Measurements from ENCODE around the gene MYL5.
"Not testable (repeated sequence)": the region's sequence is repeated elsewhere in the genome, so short reads cannot be mapped to it uniquely, and the experiment has no call there.

MYL5 gene

DNA sequence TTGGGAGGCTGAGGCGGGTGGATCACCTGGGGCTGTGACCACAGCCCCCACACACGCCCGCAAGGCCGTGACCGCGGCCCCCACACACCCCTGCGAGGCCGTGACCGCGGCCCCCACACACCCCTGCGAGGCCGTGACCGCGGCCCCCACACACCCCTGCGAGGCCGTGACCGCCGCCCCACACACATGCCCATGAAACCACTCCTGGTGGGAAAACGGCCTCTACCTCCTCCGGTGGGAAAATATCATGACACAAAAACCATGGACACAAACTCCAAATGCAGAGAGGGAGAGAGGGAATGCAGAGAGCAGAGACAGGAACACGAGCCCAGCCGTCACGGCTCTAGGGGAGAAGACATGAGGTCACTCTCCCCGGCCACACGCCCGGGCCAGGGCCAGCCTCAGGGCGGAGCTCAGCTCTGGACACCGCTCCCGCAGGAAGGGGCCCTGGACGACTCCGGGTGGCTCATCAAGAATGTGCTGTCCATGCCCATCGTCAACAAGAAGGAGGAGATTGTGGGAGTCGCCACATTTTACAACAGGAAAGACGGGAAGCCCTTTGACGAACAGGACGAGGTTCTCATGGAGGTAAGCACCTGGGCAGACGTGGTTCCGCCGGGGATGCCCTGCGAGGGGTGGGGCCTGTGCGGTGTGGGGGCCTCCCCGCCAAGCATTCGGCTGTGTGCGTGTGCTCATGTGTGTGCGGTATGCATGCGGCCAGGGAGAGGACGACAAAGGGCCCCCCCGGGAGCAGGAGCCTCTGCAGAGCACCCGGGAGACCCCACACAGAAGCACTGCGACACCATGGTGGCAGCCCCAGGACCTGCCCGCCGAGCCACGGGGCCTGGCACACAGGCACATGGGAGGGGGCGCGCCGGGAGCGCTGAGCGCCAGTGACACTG, 17.7 kb upstream of the MYL5 start:
- no peak for DNase-seq (ENCODE audit: low read depth in 2 of 2, low spot score in 1 of 2)

DNA sequence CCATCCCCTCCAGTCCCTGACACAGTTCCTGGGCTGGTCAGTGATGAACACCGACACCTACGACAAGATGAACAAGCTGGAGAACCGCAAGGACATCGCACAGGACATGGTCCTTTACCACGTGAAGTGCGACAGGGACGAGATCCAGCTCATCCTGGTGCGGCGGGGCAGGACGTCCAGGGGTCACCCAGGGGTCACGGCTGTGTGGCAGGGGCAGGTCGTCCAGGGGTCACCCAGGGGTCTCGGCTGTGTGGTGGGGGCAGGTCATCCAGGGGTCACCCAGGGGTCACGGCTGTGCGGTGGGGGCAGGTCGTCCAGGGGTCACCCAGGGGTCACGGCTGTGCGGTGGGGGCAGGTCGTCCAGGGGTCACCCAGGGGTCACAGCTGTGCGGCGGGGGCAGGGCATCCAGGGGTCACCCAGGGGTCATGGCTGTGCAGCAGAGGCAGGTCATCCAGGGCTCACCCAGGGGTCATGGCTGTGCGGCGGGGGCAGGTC, 17.0 kb upstream of the MYL5 start:
- DNase-seq (ENCODE audit: low read depth in 2 of 2, low spot score in 1 of 2), result no peak

DNA sequence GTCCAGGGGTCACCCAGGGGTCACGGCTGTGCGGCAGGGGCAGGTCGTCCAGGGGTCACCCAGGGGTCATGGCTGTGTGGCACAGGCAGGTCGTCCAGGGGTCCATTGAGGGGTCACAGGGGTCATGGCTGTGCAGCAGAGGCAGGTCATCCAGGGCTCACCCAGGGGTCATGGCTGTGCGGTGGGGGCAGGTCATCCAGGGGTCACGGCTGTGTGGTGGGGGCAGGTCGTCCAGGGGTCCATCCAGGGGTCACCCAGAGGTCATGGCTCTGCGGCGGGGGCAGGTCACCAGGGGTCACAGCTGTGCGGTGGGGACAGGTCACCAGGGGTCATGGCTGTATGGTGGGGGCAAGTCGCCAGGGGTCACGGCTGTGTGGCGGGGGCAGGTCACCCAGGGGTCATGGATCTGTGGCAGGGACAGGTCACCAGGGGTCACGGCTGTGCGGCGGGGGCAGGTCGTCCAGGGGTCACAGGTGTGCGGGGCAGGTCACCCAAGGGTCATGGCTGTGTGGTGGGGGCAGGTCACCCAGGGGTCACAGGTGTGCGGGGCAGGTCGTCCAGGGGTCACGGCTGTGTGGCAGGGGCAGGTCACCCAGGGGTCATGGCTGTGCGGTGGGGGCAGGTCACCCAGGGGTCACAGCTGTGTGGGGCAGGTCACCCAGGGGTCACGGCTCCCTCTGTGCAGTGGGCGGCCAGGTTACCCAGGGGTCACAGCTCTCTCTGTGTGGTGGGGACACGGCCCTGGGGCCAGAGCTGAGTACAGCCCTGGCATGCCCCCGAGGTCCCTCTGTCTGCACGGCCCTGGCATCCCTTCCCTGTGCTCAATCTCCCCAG, 16.3 kb upstream of the MYL5 start:
- DNase-seq (ENCODE audit: low read depth in 2 of 2, low spot score in 1 of 2), result no peak

DNA sequence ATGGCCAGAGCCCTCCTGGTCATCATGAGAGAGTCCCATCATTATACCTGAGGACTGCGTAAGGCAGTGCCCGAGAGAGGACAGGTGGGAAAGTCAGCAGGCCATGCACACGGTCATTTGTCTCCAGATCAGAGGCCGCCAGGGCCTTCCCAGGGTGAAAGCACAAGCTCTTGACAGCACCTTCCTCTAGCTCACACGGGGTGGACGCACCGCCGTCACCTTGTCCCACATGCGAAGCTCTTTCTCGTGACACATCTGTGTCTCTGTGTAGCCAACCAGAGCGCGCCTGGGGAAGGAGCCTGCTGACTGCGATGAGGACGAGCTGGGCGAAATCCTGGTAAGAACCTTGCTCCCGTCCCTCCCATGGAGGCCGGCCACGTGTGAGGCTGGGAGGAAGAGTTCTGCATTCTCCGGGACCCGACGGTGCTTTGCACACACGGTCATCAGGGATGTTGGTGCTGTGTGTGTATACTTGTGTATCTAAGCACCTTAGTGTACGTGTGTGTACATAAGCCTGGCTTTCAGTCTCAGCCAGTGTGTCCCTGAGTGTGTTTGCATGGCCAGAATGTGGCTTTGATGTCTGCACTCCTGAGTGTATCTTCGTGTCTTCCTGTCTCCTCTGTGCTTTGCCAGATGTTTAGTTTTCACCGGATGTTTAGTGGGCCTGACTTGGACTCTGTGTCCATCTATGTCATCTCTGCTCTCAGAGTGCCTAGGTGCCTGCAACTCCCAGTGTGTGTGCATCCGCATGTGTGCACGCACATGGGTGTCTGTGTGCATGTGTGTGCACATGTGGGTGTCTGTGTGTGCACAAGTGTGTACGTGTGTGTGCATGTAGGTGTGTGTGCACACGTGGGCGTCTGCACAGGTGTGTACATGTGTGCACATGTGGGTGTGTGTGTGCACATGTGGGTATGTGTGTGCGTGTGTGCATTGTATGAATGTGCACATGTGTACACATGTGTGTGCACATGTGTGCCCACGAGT, 15.4 kb upstream of the MYL5 start:
- DNase-seq (ENCODE audit: low read depth in 2 of 2, low spot score in 1 of 2), result no peak

DNA sequence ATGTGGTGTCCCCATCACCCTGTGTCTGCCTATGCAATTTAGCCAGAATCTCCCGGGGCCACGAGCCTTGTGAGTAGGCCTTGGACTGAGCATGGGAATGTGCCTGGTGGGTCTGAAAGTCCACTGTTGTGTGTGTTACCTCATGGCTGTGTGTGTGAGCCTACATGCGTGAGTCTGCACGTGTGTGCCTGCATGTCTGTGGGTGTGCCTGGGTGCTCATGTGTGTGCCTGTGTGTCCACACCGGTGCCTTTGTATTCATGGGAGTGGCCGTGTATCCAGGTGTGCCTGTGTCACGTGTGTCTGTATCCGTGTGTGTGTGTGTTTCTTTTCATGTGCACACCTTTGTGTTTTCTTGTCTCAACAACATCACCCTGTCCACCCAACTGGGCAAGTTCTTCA, 14.5 kb upstream of the MYL5 start:
- DNase-seq (ENCODE audit: low read depth in 2 of 2, low spot score in 1 of 2), result no peak

DNA sequence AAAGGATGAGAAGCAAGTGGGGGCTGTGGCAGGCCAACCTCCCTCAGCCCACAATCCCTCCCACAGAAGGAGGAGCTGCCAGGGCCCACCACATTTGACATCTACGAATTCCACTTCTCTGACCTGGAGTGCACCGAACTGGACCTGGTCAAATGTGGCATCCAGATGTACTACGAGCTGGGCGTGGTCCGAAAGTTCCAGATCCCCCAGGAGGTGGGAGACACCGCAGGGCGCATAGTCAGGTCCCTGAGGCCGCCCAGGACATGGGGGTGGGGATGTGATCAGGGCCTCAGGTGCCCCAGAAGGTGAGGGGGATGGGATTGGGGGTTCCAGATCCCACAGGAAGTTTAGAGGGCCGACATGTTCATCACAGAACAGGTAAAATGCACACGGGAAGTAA, 13.9 kb upstream of the MYL5 start:
- DNase-seq (ENCODE audit: low read depth in 2 of 2, low spot score in 1 of 2), result no peak

DNA sequence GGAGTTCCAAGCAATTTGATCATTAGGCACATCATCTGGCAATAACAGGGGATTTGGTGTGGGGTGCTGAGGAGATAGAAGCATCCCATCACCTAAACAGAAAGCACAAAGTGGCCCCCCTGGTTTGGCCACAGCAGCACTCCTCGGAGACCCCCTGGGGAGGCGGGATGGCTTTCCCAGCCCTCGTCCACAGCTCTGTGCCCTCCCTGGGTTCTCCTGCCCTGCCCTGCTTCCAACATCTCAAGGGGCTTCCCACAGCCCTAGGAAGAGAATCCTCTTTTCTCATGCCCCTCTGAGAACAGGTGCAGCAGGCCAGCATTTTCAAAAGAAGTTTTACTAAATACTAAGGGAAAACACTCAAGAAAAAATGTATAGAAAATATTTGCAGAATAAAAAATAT, 13.1 kb upstream of the MYL5 start:
- no peak for DNase-seq (ENCODE audit: low read depth in 2 of 2, low spot score in 1 of 2)

DNA sequence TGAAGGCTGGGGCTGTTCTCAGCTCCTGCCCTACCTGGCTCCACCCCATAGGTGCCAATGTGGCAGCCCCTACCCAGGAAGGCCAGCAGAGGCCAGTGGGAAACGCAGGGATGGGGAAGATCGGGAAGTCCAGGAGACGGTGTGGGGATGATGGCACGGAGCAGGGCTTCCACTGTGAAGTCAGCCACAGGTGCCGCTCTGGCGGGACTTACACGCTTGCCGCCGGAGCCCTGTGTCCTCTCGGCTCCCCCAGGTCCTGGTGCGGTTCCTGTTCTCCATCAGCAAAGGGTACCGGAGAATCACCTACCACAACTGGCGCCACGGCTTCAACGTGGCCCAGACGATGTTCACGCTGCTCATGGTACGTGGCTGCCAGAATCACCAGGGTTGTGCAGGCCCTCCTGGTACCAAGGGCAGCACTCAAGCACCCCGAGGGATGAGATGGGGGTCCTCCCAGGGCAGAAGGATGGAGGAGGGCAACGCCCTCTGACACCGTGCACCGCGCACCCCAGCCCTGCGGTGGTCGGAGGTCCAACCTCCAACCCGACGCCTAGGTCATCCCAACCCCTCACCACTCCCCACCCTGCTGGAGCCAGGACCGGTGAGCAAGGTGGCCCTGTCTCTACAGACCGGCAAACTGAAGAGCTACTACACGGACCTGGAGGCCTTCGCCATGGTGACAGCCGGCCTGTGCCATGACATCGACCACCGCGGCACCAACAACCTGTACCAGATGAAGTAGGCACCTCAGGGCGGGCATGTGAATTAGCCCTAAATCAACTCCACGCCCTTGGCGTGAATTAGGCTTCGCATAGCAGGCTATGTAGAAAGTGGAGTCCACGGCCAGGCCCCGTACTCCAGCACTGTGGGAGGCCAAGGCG, 12.2 kb upstream of the MYL5 start:
- no peak for DNase-seq (ENCODE audit: low read depth in 2 of 2, low spot score in 1 of 2)

DNA sequence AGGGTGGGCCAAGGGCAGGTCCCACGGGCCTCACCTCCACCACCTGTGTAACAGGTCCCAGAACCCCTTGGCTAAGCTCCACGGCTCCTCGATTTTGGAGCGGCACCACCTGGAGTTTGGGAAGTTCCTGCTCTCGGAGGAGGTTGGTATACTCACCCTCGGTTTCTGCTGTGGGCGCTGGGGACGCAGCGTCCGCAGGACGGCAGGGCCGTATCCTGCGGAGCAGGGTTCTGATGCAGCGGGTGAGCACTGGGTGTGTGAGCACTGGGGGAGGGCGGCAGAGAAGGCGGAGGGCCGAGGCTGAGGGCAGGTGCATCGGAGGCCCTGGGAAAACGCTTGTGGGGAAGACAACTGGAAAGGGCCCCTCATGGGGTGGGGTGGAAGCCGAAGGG, 11.3 kb upstream of the MYL5 start:
- DNase-seq (ENCODE audit: low read depth in 2 of 2, low spot score in 1 of 2), result no peak

DNA sequence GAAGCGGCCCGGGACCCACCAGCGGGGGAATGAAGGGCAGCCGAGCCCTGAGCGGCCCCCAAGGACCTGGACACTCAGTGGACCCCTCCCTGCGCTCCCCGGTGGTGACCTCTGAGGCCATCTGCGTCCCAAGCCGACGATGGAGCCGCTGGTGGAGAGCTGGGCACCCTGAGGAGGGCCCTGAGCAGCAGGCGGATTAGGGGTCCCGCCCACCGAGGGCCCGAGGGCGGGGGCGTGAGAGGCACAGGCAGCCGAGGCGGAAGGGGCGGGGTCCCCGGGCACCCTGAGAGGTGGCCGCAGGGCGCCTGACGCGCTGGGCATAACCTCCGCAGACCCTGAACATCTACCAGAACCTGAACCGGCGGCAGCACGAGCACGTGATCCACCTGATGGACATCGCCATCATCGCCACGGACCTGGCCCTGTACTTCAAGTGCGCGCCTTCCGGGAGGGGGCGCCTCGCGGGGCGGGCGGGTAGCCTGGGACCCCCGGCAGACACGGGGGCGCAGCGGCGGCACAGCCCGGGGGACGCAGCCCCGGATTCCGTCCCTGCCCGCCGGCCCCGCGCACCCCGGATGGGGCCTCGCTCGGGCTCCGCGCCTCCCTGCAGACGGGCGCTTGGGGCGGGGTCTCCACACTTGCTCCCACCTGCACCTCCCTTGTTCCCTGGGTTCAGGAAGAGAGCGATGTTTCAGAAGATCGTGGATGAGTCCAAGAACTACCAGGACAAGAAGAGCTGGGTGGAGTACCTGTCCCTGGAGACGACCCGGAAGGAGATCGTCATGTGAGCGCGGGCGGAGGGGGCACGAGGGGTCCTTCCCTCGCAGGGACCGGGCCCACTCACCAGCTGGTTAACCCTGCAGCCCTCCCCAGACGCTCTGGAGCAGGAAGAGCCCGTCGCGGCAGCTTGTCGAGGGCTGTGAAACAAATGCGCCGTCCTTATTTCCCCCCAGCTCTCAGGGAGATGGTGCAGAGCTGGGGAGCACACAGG, 10.6 kb upstream of the MYL5 start:
- peak; percentile 56 to 74 for DNase-seq (ENCODE audit: low read depth in 2 of 2, low spot score in 1 of 2)

DNA sequence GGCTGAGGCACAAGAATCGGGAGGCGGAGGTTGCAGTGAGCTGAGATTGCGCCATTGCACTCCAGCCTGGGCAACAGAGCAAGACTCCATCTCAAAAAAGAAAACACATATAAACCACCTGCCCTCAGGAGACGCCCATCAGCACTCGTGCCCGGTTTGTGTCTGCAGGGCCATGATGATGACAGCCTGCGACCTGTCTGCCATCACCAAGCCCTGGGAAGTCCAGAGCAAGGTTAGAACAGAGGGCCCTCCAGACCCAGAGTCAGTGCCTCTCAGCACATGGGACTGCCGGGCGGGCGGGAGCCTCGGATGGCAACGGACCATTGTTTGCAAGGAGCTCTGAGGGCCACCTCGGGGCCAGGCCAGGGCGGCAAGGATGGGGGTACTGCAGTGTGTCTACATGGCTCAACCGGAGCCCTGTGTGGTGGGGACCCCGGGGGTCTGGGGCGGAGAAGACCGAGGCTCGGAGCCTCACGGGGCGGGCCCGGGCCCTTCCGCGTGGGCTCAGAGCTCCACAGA, 9.6 kb upstream of the MYL5 start:
- no peak for DNase-seq (ENCODE audit: low read depth in 2 of 2, low spot score in 1 of 2)

DNA sequence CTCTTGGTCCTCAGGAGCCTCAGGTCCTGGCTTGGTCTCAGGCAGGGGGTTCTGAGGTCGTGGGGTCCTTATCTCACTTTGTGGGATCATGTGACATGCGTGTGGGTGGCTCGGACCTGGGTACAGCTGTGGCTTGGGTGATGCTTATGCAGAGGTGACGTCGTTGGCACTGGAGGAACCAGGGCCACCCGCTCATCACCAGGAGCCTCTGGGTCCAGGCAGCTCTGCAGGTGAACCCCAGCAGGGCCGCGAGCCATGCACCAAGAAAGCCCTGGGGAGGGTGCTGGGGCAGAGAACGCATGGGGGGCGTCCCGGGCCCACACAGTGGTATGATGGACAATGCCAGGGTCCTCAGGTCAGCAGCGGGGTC, 9.0 kb upstream of the MYL5 start:
- no peak for DNase-seq (ENCODE audit: low read depth in 2 of 2, low spot score in 1 of 2)

DNA sequence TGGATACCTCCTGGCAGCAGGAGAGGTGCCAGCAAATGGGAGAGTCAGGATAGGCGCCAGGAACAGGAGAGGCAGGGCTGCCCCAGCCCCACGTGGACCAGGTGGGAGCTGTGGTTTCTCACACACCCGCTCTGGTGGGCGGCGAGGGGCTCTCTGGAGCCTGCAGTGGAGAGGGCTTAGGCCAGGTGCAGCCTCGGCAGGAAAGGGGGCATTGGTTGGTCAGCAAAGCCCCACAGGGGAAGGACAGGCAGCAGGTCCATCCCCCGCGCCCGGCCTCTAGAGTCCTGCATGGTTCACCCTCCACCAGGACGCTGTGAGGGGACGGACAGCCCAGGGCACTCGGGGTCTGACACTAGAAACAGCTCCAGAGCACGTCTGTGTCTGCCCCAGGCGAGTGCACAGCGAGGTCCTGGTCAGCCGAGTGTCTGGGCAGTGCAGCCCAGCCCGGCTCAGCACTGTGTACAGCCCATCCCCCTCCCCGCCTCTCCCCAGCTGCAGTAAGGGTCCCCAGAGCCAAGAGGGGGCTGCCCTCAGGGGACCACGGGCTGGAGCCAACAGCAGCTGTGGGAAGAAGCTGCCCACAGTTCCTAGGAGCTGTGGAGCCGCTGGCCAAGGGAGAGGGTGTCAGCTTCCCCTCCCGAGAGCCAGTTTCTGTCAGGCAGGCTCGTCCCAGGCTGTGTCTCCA, 8.4 kb upstream of the MYL5 start:
- DNase-seq (ENCODE audit: low read depth in 2 of 2, low spot score in 1 of 2), result no peak

DNA sequence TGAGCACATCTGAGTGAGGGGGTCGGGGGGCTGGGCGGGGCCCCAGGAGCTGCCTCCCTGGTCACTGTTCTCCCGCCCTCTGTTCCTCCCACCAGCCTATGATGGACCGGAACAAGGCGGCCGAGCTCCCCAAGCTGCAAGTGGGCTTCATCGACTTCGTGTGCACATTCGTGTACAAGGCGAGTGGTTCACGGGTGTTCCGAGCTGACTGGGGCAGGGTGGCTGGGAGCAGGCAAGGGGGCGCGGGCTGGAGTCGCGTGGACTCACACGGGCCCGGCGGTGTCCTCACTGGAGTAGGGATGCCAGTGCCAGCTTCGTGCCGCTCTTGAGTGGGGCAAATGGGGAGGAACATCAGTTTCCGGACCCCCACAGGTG, 7.9 kb upstream of the MYL5 start:
- no peak for DNase-seq (ENCODE audit: low read depth in 2 of 2, low spot score in 1 of 2)

DNA sequence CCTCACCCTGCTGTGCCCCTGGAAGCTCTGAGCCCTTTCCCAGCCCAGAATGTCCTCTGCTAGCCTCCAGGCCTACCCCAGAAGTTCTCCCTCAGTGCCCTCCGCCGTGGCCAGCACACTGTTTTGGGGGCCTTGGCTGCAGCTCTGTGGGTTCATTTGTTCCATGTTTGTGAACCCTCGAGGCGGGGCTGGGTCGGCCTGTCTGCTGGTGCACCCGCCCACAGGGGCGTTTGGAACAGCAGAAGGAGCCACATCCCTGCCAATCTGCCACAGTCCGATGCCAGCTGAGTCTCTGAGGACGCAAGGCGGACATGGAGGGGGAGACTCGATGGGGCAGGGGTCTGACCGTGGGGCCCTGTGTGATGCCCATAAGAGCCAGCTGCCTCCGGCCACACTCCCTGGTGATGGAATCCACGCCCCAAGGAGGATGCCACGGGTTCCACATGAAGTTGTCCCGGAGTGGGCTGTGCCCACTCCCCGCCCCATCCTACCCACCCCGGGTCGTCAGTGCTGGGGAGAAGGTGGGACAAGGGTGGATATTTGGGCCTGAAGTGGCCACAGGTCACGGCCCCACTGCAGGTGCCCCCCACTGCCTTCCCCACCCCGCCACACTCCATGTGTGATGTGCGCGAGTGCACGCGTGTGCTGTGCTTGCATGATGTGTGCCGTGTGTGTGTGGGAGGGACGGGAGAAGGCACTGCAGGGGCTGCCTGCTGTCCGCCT, 7.4 kb upstream of the MYL5 start:
- no peak for DNase-seq (ENCODE audit: low read depth in 2 of 2, low spot score in 1 of 2)

DNA sequence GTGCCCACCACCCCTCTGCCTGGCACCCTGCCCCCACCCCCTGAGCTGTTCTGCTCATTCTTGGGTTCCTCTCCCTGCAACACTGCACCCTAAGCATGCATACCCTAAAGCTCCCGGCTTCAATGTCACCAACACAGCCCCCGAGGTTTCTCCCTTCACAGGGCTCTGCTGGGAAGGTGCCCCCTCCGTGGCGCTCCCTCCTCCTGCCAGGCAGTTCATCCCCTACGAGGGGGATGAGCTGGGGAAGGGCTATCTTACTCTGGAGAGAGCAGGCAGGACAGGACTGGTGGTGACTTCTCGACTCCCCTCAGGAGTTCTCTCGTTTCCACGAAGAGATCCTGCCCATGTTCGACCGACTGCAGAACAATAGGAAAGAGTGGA, 6.8 kb upstream of the MYL5 start:
- DNase-seq (ENCODE audit: low read depth in 2 of 2, low spot score in 1 of 2), result no peak

DNA sequence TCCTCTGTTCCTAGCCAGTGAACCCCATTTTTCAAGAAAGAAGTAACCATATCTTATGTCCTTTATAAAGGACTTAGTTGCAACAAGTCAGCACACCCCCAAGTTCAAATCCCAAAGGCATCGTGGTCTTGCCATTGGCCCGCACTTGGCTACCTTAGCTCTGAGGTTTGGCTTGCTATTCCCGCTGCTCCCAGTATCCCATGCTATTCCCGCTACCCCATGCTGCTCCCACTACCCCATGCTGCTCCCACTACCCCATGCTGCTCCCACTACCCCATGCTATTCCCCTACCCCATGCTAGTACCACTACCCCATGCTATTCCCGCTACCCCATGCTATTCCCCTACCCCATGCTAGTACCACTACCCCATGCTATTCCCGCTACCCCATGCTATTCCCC, 6.1 kb upstream of the MYL5 start:
- DNase-seq (ENCODE audit: low read depth in 2 of 2, low spot score in 1 of 2), result not testable (repeated sequence)

Data from stimulated activated CD8-positive, alpha-beta memory T cell treated with anti-CD3 and anti-CD28 coated beads, Interleukin-4, amount 100 ng/mL, for 4 hours (primary cell).